HTERT RPE-1 (cell line): ENCODE data around the gene ADAMTS15.

Experiments
- in situ Hi-C: fragments of 300-500 bp; cut with MboI; formaldehyde crosslinking; loops from 4 replicates; pipeline ENCODE4 v1.14.3; 2020; ENCODE audit warnings: low sequenced_read_pairs

Gene ADAMTS15, protein sequence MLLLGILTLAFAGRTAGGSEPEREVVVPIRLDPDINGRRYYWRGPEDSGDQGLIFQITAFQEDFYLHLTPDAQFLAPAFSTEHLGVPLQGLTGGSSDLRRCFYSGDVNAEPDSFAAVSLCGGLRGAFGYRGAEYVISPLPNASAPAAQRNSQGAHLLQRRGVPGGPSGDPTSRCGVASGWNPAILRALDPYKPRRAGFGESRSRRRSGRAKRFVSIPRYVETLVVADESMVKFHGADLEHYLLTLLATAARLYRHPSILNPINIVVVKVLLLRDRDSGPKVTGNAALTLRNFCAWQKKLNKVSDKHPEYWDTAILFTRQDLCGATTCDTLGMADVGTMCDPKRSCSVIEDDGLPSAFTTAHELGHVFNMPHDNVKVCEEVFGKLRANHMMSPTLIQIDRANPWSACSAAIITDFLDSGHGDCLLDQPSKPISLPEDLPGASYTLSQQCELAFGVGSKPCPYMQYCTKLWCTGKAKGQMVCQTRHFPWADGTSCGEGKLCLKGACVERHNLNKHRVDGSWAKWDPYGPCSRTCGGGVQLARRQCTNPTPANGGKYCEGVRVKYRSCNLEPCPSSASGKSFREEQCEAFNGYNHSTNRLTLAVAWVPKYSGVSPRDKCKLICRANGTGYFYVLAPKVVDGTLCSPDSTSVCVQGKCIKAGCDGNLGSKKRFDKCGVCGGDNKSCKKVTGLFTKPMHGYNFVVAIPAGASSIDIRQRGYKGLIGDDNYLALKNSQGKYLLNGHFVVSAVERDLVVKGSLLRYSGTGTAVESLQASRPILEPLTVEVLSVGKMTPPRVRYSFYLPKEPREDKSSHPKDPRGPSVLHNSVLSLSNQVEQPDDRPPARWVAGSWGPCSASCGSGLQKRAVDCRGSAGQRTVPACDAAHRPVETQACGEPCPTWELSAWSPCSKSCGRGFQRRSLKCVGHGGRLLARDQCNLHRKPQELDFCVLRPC

GRCh38 chr11:130448416-130449309, at the start of gene ADAMTS15:
Gene ADAMTS15, plus strand, starts transcription at chr11:130448645. Its CDS starts 329 bp downstream, at chr11:130448974.
- in situ Hi-C loops, result loop anchor here (25.0 kb wide), 1 partner anchor 414 kb away; no protein-coding TSS in a partner anchor

DNA sequence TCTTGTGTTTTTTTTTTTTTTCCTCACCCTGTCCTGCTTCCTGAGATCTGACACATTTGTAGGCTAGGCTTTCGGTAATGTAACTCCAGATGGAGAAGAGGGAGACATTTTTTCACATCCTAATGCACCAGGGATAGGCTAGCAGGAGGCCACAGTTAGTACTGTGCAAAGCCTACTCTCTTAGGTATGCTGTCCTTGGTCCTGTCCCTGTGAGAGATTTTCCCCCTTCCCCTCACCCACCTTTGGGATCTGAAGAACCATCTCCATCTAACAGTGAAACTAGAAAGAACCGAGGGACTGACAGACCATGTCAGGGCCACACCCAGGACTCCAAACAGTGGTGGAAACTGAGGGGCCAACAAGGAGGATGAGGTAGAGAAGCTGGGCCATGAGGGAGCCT, 49.2 kb upstream of the ADAMTS15 start:
- in situ Hi-C loops, result no loop called here

DNA sequence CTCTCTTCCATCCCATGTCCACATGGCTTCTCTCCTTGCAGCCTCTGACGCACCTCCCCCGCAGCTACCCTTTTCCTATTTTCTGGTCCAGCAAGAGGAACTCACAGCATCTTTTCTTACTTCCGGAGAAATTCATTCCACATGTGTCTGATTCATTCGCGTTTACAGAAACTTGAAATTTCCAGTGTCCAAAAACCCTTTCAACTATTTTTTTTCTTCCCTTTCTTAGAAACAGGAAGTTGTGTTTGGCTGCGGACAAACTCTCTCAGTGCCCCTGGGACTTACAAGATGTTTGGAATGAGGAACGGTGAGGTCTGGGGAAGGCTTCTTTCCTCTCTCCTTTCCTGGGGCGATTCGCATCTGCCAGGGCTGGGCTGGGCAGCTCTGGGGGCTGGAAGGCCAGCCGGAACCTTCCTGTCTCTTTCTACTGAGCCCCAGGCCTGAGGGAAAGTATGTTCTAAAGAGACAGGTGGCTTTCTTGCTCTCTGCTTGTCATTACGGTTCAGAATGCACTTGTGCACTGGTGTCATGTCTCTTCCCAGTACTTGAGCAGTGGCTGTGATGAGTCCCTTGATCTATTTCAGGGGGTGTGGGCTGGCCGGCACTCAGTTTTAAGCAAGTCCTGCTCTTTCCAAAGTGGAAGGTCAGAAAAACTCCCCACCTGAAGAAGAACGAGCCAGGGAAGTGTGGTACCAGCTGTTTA, 47.5 kb upstream of the ADAMTS15 start:
- in situ Hi-C loops, result no loop called here

DNA sequence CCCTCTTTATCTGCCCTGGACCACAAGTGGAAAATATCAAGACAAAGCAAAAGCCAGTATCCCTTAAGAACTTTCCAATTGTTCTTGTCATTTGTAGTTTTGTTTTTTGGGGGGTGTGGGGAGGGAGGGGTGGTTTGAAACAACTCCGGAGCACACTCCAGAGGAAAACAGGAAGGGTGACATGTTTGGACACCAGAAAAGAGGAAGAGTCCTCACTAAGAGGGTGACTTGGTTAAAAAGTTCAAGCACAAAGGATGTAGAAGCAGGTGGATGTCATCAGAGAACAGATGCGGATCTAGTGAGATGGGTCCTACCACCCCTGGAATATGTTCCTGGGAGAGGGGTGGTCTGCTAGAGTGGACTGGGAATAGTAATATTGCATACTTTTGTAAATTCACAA, 45.9 kb upstream of the ADAMTS15 start:
- in situ Hi-C loops, result no loop called here

DNA sequence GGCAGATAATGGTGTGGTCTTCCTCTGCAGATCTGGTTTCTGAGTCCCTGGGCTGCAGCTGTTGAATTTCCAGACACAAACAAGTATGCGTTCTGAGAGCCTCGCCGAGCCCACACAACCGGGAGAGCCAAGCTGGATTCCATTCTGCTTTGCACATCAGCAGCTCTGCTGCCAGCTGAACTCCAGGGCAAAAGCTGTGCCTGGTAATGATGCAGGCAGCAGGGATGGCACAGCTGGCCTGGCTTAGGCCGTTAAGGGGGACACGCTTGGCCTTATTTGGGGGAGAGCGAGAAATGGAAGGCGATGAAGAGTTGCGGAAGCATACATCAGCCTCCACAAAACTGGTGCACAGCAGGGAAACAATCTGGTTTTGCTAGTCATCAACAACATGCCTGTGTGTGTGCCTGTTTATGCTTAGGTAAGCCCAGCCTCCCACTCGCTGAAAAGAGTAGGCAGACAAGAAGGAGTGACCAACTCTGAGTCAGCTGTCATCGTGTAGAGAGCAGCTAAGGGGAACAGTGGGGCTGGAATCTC, 45.1 kb upstream of the ADAMTS15 start:
- in situ Hi-C loops, result no loop called here

DNA sequence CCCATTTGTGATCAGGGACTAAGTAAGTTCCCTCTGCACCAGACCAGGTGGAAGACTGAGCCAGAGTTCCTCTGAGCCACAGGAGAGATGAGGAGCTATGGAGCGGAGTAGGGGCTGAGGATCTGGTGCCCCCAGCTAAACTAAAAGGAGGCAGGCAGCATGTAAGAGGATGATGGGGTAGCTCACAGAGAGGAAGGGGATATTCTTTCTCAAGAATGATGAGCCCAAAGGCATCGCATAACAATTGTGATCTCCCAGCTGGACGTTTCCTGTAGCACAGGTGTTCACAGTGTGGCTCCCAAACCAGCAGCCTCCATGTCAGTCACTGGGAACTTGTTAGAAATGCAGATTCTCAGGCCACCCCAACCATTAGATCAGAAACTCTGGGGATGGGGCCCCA, 44.5 kb upstream of the ADAMTS15 start:
- in situ Hi-C loops, result no loop called here

DNA sequence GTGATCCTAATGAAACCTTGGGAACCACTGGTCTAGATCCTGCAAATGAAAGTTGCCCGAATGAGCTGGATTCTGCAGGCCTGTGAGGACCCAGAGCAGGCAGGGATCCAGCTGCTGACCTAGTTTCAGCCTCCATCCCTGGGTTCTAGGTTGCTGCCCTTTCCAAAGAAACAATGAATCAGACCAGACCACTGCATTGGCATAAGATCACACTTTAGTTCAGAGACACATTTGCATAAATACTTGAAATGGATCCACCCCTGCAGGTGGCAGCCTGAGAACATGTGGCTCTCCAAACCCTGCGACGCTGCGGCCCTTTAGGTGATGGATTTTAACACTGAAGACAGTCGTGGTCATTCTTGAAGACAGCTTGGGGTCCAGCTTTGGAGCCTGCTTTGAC, 43.7 kb upstream of the ADAMTS15 start:
- in situ Hi-C loops, result no loop called here

- in situ Hi-C loops, result no loop called here
These were observed 43.0 kb upstream of the ADAMTS15 start for GRCh38 chr11:130405428-130405827.

GRCh38 chr11:130407978-130408377, 40.5 kb upstream of the ADAMTS15 start:
- in situ Hi-C loops, result no loop called here

GRCh38 chr11:130408401-130408890, 40.0 kb upstream of the ADAMTS15 start:
- in situ Hi-C loops, result no loop called here

DNA sequence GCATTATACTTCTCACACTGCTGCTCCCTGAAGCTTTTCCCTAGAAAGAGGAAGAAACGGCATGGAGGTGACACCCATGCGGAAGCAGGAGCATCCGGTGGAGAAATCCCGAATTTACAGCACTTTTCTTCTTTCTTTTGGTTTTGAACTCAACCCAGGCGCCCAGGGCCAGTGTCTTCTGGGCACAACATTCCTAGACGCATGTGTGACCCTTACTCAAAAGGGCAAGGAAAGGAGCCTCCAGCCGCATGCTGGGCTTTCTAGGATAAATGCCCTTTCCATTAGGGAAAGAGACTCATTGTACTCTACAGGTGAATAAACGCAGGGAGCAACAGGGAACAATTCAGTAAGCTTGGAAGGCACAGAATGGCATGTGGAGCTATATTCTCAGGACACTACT, 39.5 kb upstream of the ADAMTS15 start:
- in situ Hi-C loops, result no loop called here

DNA sequence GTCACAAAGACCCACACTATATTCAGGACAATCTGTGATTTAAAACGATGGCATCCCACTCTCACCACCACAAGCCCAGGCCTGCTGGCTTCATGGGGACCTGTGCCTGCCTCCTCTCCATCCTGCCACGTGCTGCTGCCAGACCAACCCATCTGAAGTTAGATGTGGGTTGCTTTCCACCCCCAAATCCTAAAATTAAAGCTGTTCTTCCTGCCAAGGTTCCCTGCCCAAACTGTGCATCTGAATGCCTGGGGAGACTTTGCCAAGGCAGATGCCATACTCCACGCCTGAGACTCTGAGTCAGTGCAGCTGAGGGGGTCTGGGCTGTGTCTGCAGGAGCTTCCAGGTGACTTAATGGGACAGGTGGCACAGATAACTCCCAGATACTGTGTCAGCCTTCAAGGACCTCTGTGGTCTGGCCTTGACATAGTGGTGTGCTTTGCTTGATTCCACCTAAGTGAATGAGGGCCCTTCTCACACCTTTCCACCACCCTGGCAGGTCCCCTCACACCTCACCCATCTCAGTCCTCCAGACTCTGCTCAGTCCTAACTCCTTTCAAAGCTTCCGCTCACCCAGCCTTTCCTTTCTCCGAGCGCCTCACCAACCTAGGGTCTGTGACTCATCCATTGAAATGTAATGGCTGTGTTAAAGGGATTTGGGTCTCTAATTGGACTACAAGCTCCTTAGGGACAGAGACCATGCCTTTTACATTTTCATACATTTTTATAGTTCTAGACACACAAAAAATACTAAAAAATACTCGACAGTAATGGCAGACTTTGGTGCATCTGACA, 38.7 kb upstream of the ADAMTS15 start:
- in situ Hi-C loops, result no loop called here

GRCh38 chr11:130411223-130411622, 37.2 kb upstream of the ADAMTS15 start:
- in situ Hi-C loops, result no loop called here

DNA sequence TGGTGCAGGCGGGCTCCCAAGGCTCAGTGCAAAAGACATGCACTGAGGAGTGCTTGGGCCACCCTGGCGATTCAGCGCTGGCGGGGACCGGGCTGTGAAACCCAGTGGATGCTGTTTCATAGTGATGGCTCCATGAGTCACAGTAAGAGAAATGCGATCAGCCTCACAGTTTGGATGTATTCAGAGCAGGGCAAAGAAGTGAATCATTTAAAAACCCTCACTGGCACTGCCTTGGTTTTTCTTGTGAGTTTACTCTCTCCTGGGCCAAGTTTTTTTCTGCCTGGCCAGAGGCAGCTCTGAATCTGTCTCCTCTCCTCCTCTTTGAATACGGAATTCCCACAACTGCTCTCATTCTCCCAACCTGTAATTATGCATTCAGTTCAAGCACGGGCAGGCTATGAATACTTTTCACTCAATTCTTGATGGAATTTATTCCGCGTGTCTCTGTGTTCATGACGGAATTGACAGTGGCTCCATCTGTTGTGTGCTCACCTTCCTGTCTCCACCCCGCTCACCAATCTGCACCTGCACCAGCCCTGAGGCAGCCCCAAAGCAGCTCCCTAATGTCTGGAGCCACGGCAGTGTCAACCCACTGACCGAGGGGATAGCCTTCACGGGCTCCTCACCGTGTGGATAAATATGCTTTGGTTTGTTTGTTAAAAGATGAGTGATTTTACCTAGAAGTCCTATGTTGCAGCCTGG, 34.9 kb upstream of the ADAMTS15 start:
- in situ Hi-C loops, result no loop called here

GRCh38 chr11:130414107-130415080, 34.1 kb upstream of the ADAMTS15 start:
- in situ Hi-C loops, result no loop called here

DNA sequence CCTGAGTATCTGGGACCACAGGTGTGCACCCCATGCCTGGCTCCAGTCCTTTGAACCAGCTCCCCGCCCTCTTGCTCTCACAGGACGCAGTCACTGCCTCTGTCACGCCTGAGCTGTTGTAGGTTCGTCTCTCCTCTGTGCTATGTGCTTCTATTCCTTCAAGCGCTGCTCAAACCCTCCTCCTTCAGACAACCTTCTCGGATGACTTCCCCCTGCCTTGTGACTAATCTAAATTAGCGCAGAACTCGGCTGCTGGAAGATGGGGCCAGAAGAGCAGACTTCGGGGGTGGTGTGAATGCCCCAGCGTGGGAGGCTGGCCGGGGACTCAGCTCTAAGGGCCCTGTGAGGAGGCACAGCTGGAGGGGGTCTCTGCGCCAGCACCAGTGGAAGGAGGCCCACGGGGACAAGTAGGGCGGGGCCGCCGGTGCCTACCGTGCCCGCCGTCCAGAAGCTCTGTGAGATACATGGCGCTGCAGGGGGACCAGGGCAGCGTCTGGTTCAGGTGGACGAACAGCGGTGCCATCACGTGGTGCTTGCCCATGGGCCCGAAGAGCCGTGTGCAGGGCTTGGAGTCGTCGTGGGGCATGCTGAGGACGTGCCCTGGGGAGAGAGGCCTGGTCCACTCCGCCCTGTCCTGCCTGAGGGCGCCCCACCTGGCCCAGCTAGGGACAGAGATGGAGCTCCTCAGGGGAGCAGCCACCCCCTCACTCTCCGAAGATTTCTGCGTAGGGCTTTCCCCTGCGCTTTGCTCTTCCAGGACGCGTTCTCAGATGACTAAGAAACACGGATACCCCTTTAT, 32.5 kb upstream of the ADAMTS15 start:
- in situ Hi-C loops, result no loop called here
